ENCODE results near the gene NCBP3.
"Not testable (repeated sequence)": the region's sequence is repeated elsewhere in the genome, so short reads cannot be mapped to it uniquely, and the experiment has no call there.

DNA sequence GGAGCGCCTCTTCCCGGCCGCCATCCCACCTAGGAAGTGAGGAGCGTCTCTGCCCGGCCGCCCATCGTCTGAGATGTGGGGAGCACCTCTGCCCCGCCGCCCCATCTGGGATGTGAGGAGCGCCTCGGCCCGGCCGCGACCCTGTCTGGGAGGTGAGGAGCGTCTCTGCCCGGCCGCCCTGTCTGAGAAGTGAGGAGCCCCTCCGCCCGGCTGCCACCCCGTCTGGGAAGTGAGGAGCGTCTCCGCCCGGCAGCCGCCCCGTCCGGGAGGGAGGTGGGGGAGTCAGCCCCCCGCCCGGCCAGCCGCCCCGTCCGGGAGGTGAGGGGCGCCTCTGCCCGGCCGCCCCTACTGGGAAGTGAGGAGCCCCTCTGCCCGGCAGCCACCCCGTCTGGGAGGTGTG lies 8.2 kb upstream of the NCBP3 start:
- TF ChIP-seq, protein P1, sequence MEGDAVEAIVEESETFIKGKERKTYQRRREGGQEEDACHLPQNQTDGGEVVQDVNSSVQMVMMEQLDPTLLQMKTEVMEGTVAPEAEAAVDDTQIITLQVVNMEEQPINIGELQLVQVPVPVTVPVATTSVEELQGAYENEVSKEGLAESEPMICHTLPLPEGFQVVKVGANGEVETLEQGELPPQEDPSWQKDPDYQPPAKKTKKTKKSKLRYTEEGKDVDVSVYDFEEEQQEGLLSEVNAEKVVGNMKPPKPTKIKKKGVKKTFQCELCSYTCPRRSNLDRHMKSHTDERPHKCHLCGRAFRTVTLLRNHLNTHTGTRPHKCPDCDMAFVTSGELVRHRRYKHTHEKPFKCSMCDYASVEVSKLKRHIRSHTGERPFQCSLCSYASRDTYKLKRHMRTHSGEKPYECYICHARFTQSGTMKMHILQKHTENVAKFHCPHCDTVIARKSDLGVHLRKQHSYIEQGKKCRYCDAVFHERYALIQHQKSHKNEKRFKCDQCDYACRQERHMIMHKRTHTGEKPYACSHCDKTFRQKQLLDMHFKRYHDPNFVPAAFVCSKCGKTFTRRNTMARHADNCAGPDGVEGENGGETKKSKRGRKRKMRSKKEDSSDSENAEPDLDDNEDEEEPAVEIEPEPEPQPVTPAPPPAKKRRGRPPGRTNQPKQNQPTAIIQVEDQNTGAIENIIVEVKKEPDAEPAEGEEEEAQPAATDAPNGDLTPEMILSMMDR (IDR thresholded peaks at IDR 0.05; ENCODE audit: low read depth, low read length) = not testable (repeated sequence)
- TF ChIP-seq POLR2A (IDR thresholded peaks at IDR 0.05; ENCODE audit: extremely low read depth, insufficient read length) = not testable (repeated sequence)
